ENCODE data around the gene PIM2. TPM values are rescaled to one million over a fixed set of nuclear protein-coding genes. Genes with fewer than 3 reads are reported as not detected.

The PIM2 gene
- total RNA-seq, 1 donor from 2014 or later = 20.6 TPM

- Histone ChIP-seq H3K4me1 (peaks cover 25% of the 10 kb centered on the region), H3K27ac (no peak overlapping the region), H3K36me3 (peaks cover 50% of the 10 kb centered on the region), H3K27me3 (ENCODE audit: low read depth) (no peaks in the 10 kb centered on the region), H3K4me3 (no peak overlapping the region), H3K9me3 (no peaks in the 10 kb centered on the region)
- intact Hi-C loops (cut with DNase I) = no loop called here
- DNase-seq = no peak
- no peak for TF ChIP-seq CTCF (IDR thresholded peaks at IDR 0.05)
- no peak for ATAC-seq
Observed at GRCh38 chrX:48933757-48934156, 14.9 kb upstream of the PIM2 start.

GRCh38 chrX:48927736-48928382 is 9.0 kb upstream of the PIM2 start:
- ATAC-seq (no peak), DNase-seq (no peak)
- Histone ChIP-seq H3K27ac (no peak overlapping the region), H3K27me3 (ENCODE audit: low read depth) (no peaks in the 10 kb centered on the region), H3K9me3 (no peaks in the 10 kb centered on the region), H3K36me3 (peaks cover 55% of the 10 kb centered on the region), H3K4me1 (no peaks in the 10 kb centered on the region), H3K4me3 (no peak overlapping the region)
- intact Hi-C loops (cut with DNase I) = no loop called here
- TF ChIP-seq CTCF (IDR thresholded peaks at IDR 0.05) = no peak

GRCh38 chrX:48927123-48927522 is 8.3 kb upstream of the PIM2 start:
- intact Hi-C loops (cut with DNase I) = no loop called here
- TF ChIP-seq CTCF (IDR thresholded peaks at IDR 0.05) = no peak
- Histone ChIP-seq H3K4me1 (no peaks in the 10 kb centered on the region), H3K9me3 (no peaks in the 10 kb centered on the region), H3K36me3 (peaks cover 57% of the 10 kb centered on the region), H3K27me3 (ENCODE audit: low read depth) (no peaks in the 10 kb centered on the region), H3K4me3 (no peak overlapping the region), H3K27ac (no peak overlapping the region)
- no peak for DNase-seq
- ATAC-seq = no peak

DNA sequence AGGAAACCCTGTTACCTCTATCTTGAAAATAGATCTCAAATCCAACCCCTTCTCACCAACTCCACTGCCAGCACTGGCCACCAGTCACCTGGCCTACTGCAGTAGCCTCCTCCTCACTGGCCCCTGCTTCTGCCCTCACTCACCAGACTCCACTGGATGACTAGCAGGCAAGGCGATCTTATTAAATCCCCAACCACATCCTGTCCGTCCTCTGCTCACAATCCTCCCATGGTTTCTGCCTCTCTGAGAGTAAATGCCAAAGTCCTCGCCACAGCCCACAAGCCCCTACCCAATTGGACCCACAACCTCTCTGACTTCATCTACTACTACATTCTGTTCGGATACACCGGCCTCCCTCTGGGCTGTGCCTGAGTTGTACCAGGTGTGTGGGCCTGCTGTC is 5.4 kb upstream of the PIM2 start:
- ATAC-seq (no peak), DNase-seq (no peak)
- H3K27ac ChIP-seq = no peak overlapping the region
- H3K9me3 ChIP-seq = no peaks in the 10 kb centered on the region
- H3K36me3 ChIP-seq = peaks cover 35% of the 10 kb centered on the region
- no peaks in the 10 kb centered on the region for H3K4me1 ChIP-seq
- H3K27me3 ChIP-seq (ENCODE audit: low read depth) = no peaks in the 10 kb centered on the region
- intact Hi-C loops (cut with DNase I) = no loop called here
- no peak for TF ChIP-seq CTCF (IDR thresholded peaks at IDR 0.05)
- no peak overlapping the region for H3K4me3 ChIP-seq

DNA sequence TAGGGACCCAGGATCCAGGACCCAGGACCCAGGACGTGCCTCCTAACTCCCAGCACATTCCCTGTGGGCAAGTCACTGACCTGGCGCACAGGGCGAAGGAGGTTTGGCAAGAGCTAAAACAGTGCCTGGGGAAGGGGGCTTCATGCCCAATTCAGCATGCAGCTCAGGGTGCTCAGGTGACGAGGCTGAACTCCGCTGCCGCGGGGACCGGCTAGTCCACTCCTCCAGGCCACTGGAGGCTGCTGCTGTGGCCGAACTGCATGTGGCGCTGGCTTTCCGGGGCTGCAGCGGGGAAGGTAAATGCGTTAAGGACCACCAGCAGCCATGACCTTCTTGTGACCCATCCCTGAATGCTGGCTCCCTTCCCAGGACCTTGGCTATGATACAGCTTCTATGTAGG is 4.9 kb upstream of the PIM2 start:
- H3K36me3 ChIP-seq = peaks cover 35% of the 10 kb centered on the region

More for the DNA sequence above, 4.9 kb upstream of the PIM2 start:
- no peak overlapping the region for H3K4me3 ChIP-seq
- H3K27me3 ChIP-seq (ENCODE audit: low read depth) = no peaks in the 10 kb centered on the region
- no peak overlapping the region for H3K27ac ChIP-seq
- TF ChIP-seq CTCF (IDR thresholded peaks at IDR 0.05) = no peak
- H3K4me1 ChIP-seq = no peaks in the 10 kb centered on the region
- H3K9me3 ChIP-seq = no peaks in the 10 kb centered on the region
- intact Hi-C loops (cut with DNase I) = no loop called here
- DNase-seq = no peak
- ATAC-seq = no peak

All from lower lobe of right lung (tissue), 2 donors.